AG09309 (cell line): Measurements from ENCODE around the gene SUGCT.

Experiments used
- DNase-seq: peaks from one replicate; pipeline ENCODE4 v3.0.0-alpha.2; 2010; ENCODE audit warnings: low read depth
- H3K4me3 ChIP-seq: 2 replicates; pipeline ENCODE4 v1.5.1; 2011; ENCODE audit warnings: mild to moderate bottlenecking, low read depth, low read length, moderate library complexity; ENCODE audit not compliant: control insufficient read depth
- TF ChIP-seq, protein P1 (sequence below): IDR thresholded peaks from 2 replicates; pipeline ENCODE4 v1.5.1; 2011; ENCODE audit warnings: mild to moderate bottlenecking, low read depth, low read length, inconsistent platforms; ENCODE audit not compliant: insufficient read depth, control insufficient read depth; ENCODE audit errors: missing control alignments

Gene SUGCT

DNA sequence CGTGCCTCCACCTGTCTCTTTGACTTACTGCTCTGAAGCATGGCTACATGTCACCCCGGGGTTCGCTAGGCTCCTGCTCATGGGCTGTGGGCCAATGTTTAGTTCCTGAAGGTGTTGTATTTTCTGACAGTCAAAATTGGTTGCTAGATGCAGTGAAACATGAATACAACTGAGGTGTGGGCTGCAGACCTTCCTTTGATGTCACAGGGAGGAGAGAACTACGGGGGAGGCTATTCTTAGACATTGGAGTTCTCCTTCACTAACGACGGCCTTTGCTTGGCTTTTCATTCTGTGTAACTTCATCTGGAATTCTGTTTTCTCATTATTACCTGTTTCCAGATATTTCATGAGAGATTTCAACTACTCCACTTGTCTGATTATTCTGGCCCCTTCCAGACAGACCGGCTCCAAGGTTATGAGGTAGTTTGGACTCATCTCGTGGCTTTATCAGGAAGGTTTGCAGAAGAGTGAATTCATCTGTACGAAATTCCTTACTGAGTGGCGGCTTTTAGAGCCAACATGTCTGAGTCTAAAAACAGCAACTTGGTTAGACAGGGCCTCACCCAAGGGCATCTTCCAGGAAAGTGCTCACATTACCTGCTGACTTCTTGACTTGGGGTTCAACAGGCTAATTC lies 774.7 kb downstream of the SUGCT start:
- TF ChIP-seq, protein P1, sequence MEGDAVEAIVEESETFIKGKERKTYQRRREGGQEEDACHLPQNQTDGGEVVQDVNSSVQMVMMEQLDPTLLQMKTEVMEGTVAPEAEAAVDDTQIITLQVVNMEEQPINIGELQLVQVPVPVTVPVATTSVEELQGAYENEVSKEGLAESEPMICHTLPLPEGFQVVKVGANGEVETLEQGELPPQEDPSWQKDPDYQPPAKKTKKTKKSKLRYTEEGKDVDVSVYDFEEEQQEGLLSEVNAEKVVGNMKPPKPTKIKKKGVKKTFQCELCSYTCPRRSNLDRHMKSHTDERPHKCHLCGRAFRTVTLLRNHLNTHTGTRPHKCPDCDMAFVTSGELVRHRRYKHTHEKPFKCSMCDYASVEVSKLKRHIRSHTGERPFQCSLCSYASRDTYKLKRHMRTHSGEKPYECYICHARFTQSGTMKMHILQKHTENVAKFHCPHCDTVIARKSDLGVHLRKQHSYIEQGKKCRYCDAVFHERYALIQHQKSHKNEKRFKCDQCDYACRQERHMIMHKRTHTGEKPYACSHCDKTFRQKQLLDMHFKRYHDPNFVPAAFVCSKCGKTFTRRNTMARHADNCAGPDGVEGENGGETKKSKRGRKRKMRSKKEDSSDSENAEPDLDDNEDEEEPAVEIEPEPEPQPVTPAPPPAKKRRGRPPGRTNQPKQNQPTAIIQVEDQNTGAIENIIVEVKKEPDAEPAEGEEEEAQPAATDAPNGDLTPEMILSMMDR = no peak
- H3K4me3 ChIP-seq = no peak overlapping the region
- no peak for DNase-seq
